WTC11 (cell line): ENCODE measurements around the gene SLCO1B3. TPM values are rescaled to one million over a fixed set of nuclear protein-coding genes. Genes with fewer than 3 reads are reported as not detected.

Experiments
- ATAC-seq: fragments of 200-7000 bp; cut with Tn5 transposase; 2 replicates; pipeline ENCODE4 v1.10.0; 2021; ENCODE audit warnings: mild to moderate bottlenecking, moderate library complexity
- CTCF ChIA-PET: fragments of 300-600 bp; sonication (Branson Sonifier 250); formaldehyde crosslinking; loops from one replicate; lab custom pipeline; 2021; ENCODE audit warnings: antibody characterized with exemption; lab: Charles Lee
- POLR2A ChIA-PET: fragments of 350-600 bp; sonication (Branson Sonifier 250); formaldehyde crosslinking; loops from one replicate; lab custom pipeline; 2021; ENCODE audit warnings: antibody characterized with exemption; lab: Charles Lee
- DNase-seq: peaks from one replicate; pipeline ENCODE4 v3.0.0; 2021; ENCODE audit warnings: low spot score
- H3K27ac Mint-ChIP-seq: 2 replicates; pipeline ENCODE4 v1.8.0; 2021; ENCODE audit warnings: mixed read lengths
- H3K27me3 Mint-ChIP-seq: 2 replicates; pipeline ENCODE4 v1.8.0; 2021; ENCODE audit warnings: low read depth, mild to moderate bottlenecking, moderate library complexity, mixed read lengths
- H3K36me3 Mint-ChIP-seq: 2 replicates; pipeline ENCODE4 v1.8.0; 2021; ENCODE audit warnings: mixed read lengths
- H3K4me1 Mint-ChIP-seq: 2 replicates; pipeline ENCODE4 v1.8.0; 2022; ENCODE audit warnings: mixed read lengths
- H3K4me3 Mint-ChIP-seq: 2 replicates; pipeline ENCODE4 v1.8.0; 2021; ENCODE audit warnings: mild to moderate bottlenecking, moderate library complexity, mixed read lengths
- H3K9me3 Mint-ChIP-seq: 2 replicates; pipeline ENCODE4 v1.8.0; 2021; ENCODE audit warnings: mixed read lengths
- ARID4B ChIP-seq: sonication (generic); formaldehyde crosslinking; IDR thresholded peaks from 2 replicates; pipeline ENCODE4 v1.8.0; 2023; ENCODE audit warnings: missing genetic modification reagents, mild to moderate bottlenecking, borderline replicate concordance
- CTCF ChIP-seq: fragments of 200-600 bp; IDR thresholded peaks from 2 replicates; pipeline ENCODE4 v1.8.0; 2022; ENCODE audit warnings: antibody characterized with exemption
- ELF4 ChIP-seq: sonication (generic); formaldehyde crosslinking; IDR thresholded peaks from 2 replicates; pipeline ENCODE4 v1.8.1; 2022; ENCODE audit warnings: low read depth, mild to moderate bottlenecking, moderate library complexity, missing genetic modification reagents
- FOXP4 ChIP-seq: sonication (generic); formaldehyde crosslinking; IDR thresholded peaks from 2 replicates; pipeline ENCODE4 v1.8.0; 2022; ENCODE audit warnings: mild to moderate bottlenecking, missing genetic modification reagents
- GTF2I ChIP-seq: fragments of 250-450 bp; sonication (Bioruptor Pico); conservative IDR thresholded peaks from 2 replicates; pipeline ENCODE4 v1.4.0; 2021; ENCODE audit warnings: mild to moderate bottlenecking
- HMGA2 ChIP-seq: fragments of 250-450 bp; sonication (Bioruptor Pico); IDR thresholded peaks from 2 replicates; pipeline ENCODE4 v1.4.0; 2021; ENCODE audit warnings: mild to moderate bottlenecking, moderate library complexity
- PREB ChIP-seq: sonication (generic); formaldehyde crosslinking; IDR thresholded peaks from 2 replicates; pipeline ENCODE4 v1.8.1; 2022; ENCODE audit warnings: mild to moderate bottlenecking, missing genetic modification reagents, moderate library complexity, borderline replicate concordance
- PRRX2 ChIP-seq: fragments of 250-450 bp; sonication (Bioruptor Pico); IDR thresholded peaks from 2 replicates; pipeline ENCODE4 v1.8.0; 2021; ENCODE audit warnings: mild to moderate bottlenecking
- SMAD4 ChIP-seq: sonication (generic); formaldehyde crosslinking; IDR thresholded peaks from 2 replicates; pipeline ENCODE4 v1.8.0; 2022; ENCODE audit warnings: mild to moderate bottlenecking, missing genetic modification reagents
- ZNF232 ChIP-seq: sonication (generic); formaldehyde crosslinking; IDR thresholded peaks from 2 replicates; pipeline ENCODE4 v1.8.0; 2022; ENCODE audit warnings: mild to moderate bottlenecking, missing genetic modification reagents
- ZNF317 ChIP-seq: sonication (generic); formaldehyde crosslinking; IDR thresholded peaks from 2 replicates; pipeline ENCODE4 v1.8.1; 2023; ENCODE audit warnings: low read depth, mild to moderate bottlenecking, moderate library complexity, missing genetic modification reagents, borderline replicate concordance
- ZNF423 ChIP-seq: fragments of 250-450 bp; sonication (Bioruptor Pico); IDR thresholded peaks from 2 replicates; pipeline ENCODE4 v2.1.2; 2022; ENCODE audit warnings: mild to moderate bottlenecking, moderate library complexity
- total RNA-seq: library from RNA; stranded (reverse); gene quantifications from 3 replicates; pipeline ENCODE4 v1.2.3, GENCODE V29; 2021
- TF ChIP-seq, protein P1 (sequence below): sonication (generic); formaldehyde crosslinking; IDR thresholded peaks from 2 replicates; pipeline ENCODE4 v1.8.1; 2023; ENCODE audit warnings: mild to moderate bottlenecking, missing genetic modification reagents, borderline replicate concordance
- TF ChIP-seq, protein P2 (sequence below): sonication (generic); formaldehyde crosslinking; conservative IDR thresholded peaks from 2 replicates; pipeline ENCODE4 v1.8.1; 2022; ENCODE audit warnings: mild to moderate bottlenecking, missing genetic modification reagents
- TF ChIP-seq, protein P3 (sequence below): sonication (generic); formaldehyde crosslinking; IDR thresholded peaks from 2 replicates; pipeline ENCODE4 v1.8.0; 2023; ENCODE audit warnings: mild to moderate bottlenecking, missing genetic modification reagents

SLCO1B3 gene
- total RNA-seq, 1 experiment from 2014 or later: not detected

GRCh38 chr12:20963303-20963702 lies 152.8 kb downstream of the SLCO1B3 start:
- ChIA-PET POLR2A (no interaction called here), CTCF (no interaction called here)
- DNase-seq (no peak), ATAC-seq (no peak)
- Mint-ChIP-seq H3K9me3 (peaks cover 30% of the 10 kb centered on the region), H3K36me3 (peaks cover 6% of the 10 kb centered on the region; the same call in 1 of the 2 replicates), H3K4me3 (no peak overlapping the region), H3K27me3 (no peaks in the 10 kb centered on the region), H3K27ac (no peak overlapping the region), H3K4me1 (no peaks in the 10 kb centered on the region)
- TF ChIP-seq FOXP4 (CRISPR knock-in tag): no peak
- TF ChIP-seq SMAD4 (CRISPR knock-in tag): no peak
- TF ChIP-seq PRRX2 (CRISPR knock-in tag): no peak
- TF ChIP-seq, protein P1, sequence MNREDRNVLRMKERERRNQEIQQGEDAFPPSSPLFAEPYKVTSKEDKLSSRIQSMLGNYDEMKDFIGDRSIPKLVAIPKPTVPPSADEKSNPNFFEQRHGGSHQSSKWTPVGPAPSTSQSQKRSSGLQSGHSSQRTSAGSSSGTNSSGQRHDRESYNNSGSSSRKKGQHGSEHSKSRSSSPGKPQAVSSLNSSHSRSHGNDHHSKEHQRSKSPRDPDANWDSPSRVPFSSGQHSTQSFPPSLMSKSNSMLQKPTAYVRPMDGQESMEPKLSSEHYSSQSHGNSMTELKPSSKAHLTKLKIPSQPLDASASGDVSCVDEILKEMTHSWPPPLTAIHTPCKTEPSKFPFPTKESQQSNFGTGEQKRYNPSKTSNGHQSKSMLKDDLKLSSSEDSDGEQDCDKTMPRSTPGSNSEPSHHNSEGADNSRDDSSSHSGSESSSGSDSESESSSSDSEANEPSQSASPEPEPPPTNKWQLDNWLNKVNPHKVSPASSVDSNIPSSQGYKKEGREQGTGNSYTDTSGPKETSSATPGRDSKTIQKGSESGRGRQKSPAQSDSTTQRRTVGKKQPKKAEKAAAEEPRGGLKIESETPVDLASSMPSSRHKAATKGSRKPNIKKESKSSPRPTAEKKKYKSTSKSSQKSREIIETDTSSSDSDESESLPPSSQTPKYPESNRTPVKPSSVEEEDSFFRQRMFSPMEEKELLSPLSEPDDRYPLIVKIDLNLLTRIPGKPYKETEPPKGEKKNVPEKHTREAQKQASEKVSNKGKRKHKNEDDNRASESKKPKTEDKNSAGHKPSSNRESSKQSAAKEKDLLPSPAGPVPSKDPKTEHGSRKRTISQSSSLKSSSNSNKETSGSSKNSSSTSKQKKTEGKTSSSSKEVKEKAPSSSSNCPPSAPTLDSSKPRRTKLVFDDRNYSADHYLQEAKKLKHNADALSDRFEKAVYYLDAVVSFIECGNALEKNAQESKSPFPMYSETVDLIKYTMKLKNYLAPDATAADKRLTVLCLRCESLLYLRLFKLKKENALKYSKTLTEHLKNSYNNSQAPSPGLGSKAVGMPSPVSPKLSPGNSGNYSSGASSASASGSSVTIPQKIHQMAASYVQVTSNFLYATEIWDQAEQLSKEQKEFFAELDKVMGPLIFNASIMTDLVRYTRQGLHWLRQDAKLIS (CRISPR knock-in tag): no peak
- no peak for TF ChIP-seq ZNF232 (CRISPR knock-in tag)
- no peak for TF ChIP-seq ZNF317 (CRISPR knock-in tag)
- no peak for TF ChIP-seq GTF2I (CRISPR knock-in tag)
- no peak for TF ChIP-seq CTCF
- TF ChIP-seq HMGA2 (CRISPR knock-in tag): no peak

- no peak overlapping the region for H3K27ac Mint-ChIP-seq
- no peaks in the 10 kb centered on the region for H3K4me1 Mint-ChIP-seq
- no peak for DNase-seq
- peaks cover 6% of the 10 kb centered on the region; the same call in 1 of the 2 replicates for H3K36me3 Mint-ChIP-seq
- no peak for ATAC-seq
- H3K4me3 Mint-ChIP-seq: no peak overlapping the region
- peaks cover 30% of the 10 kb centered on the region for H3K9me3 Mint-ChIP-seq
- ChIA-PET CTCF (no interaction called here), POLR2A (no interaction called here)
- H3K27me3 Mint-ChIP-seq: no peaks in the 10 kb centered on the region
- TF ChIP-seq ARID4B (CRISPR knock-in tag) (no peak), ELF4 (CRISPR knock-in tag) (no peak), ZNF317 (CRISPR knock-in tag) (no peak), PREB (CRISPR knock-in tag) (no peak), ZNF423 (CRISPR knock-in tag) (no peak), FOXP4 (CRISPR knock-in tag) (no peak)
- TF ChIP-seq, protein P2, sequence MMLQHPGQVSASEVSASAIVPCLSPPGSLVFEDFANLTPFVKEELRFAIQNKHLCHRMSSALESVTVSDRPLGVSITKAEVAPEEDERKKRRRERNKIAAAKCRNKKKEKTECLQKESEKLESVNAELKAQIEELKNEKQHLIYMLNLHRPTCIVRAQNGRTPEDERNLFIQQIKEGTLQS (CRISPR knock-in tag): no peak
- TF ChIP-seq, protein P3, sequence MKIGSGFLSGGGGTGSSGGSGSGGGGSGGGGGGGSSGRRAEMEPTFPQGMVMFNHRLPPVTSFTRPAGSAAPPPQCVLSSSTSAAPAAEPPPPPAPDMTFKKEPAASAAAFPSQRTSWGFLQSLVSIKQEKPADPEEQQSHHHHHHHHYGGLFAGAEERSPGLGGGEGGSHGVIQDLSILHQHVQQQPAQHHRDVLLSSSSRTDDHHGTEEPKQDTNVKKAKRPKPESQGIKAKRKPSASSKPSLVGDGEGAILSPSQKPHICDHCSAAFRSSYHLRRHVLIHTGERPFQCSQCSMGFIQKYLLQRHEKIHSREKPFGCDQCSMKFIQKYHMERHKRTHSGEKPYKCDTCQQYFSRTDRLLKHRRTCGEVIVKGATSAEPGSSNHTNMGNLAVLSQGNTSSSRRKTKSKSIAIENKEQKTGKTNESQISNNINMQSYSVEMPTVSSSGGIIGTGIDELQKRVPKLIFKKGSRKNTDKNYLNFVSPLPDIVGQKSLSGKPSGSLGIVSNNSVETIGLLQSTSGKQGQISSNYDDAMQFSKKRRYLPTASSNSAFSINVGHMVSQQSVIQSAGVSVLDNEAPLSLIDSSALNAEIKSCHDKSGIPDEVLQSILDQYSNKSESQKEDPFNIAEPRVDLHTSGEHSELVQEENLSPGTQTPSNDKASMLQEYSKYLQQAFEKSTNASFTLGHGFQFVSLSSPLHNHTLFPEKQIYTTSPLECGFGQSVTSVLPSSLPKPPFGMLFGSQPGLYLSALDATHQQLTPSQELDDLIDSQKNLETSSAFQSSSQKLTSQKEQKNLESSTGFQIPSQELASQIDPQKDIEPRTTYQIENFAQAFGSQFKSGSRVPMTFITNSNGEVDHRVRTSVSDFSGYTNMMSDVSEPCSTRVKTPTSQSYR (CRISPR knock-in tag): no peak
Measured at GRCh38 chr12:20963762-20964161, 153.3 kb downstream of the SLCO1B3 start.
